Activated naive CD8-positive, alpha-beta T cell treated with anti-CD3 and anti-CD28 coated beads, Interleukin-2, amount 50 U/mL, for 16 hours (primary cell): Measurements from ENCODE around the gene GUCA1A.
A peak's percentile ranks its signal among the peaks of the same experiment; 100 is the strongest.
"Not testable (repeated sequence)": the region's sequence is repeated elsewhere in the genome, so short reads cannot be mapped to it uniquely, and the experiment has no call there.

ENCODE experiments used
- DNase-seq: peaks from one replicate; pipeline ENCODE4 v3.0.0-alpha.2; 2020; ENCODE audit warnings: low read depth, low spot score

GUCA1A gene

DNA sequence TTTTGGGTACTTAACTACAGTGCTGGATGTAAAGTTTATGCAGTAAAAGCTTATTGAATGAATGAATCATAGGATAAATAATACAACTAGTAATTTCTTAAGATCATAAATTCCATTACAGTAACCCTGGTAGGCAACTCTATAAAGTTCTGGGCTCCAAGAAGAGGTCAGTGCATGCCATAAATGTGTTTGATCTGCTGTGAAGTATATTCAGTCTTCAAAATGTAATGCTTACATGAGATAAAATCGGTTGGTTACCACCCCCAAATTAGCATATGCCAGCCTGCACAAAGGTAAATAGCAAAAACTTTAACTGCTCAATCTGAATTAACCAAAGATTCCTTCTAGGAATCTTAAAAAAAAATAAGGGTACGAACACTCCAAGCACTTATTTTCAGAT is 34.4 kb downstream of the GUCA1A start:
- not testable (repeated sequence) for DNase-seq

DNA sequence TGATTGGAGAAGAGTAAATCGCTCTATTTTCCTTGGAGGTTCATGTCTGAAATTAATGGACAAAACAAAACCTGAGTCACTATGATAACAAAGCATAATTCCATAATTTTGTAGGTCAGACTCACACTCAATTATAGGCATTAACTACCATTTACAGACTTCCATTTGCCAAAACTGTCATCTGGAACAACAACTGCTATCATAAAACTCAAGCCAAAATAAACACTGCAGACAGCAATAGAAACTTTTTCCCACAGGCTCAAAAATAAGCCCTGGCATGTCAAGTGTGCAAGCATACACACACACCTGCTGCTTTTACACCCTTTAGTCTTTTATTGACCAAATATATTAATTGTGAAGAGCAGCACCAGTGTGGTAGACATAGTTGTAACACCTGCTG is 37.4 kb downstream of the GUCA1A start:
- no peak for DNase-seq

DNA sequence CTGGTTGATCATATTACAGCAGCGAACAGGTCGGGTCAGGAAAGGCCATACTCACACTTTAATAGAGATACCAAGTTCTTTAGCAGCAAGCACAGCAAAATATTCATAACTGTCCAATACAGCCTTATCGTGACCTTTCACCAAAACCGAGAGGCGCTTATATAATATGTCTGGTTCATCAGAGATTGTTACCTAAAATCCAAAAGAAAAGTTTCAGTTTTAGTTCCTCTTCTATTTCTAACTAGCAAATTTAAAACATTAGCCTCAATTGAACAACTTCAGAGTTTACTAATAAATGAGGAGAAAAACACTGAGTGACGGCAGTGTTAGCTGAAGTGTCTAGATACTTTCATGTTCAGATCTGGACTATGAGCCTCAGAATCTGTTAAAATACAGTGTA is 38.6 kb downstream of the GUCA1A start:
- DNase-seq = no peak

DNA sequence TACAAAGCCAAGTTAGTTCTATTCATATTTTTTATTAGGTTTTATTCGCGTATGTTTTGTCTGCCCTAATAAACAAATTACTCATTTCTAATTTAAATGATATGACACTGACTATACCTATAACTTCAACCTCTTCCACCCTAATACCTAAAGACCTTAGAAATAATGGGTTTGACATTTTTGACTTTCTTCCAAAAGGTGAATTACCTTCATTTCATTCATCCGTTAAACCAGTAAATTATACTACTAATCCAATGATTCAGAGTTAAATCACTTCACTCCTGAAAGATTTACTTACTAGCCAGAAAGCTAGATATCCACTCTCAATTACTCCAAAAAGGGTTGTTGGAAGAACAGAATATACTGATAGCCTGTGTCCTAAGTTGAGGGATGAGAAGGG is 39.3 kb downstream of the GUCA1A start:
- no peak for DNase-seq

DNA sequence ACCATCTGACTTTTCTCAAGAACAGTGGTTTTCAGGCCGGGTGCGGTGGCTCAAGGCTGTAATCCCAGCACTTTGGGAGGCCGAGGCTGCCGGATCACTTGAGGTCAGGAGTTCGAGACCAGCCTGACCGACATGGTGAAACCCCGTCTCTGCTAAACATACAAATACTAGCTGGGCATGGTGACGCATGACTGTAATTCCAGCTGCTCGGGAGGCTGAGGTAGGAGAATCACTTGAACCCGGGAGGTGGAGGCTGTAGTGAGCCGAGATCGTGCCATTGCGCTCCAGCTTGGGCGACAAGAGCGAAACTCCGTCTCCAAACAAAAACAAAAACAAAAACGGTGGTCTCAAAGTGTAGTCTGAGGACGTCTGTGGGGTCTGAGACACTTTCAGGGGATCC is 43.3 kb downstream of the GUCA1A start:
- not testable (repeated sequence) for DNase-seq

DNA sequence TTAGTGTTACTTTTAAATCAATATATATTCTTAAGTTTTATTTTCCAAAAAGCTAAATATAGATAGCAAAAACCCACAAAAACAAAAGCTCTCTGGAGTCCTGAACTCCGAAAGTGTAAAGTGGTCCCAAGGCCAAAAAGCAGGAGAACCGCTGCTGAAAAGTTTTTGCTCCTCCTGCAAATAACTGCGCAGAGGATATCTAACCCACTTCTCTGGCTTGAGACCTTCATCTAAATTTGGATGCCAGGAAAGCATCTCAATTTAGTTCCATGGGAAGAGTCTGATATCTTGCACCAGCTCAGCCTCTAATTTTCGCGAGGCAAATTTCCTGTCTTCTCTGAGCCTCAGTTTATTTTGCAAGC is 44.0 kb downstream of the GUCA1A start:
- no peak for DNase-seq

DNA sequence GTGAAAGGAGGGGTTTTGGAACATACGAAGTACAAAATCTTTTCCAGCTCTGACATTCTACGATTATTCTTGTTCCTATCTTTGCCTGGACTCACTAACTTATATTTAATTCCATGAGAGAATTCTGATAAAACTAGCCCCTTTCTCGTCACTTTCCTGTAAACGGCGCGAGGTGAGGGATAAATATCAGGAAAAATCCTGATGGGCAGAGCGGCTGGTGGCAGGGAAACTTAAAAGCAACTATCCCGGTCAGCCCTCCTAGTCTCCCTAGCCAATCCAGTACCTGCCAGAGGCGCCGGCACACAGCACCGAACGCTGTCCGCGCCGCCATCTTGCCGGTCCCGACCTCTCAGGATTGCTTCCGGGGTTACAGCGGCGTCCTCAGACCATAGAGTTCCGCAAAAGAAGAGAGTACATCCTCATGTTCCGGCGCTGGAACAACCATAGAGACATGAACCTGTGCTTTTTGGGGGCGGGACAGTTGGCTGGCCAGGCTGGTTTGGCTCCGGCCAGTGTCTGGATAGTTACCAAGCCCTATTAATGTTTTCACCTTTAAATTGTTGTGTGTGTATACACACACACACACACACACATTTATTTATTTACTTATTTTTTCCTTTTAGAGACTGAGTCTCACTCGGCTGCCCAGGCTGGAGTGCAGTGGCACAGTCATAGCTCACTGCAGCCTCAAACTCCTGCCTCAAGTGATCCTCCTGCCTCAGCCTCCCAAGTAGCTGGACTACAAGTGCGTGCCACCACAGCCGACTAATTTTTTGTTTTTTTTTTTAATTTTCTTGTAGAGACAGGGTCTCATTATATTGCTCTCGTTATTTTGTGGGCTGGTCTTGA is 44.6 kb downstream of the GUCA1A start, which contains the start of gene MRPS10:
Gene MRPS10 (minus strand): TSS at position 343 of the 849 bp plus-strand sequence. CDS start 12 bp downstream, at position 331.
- DNase-seq = peak; percentile 83

DNA sequence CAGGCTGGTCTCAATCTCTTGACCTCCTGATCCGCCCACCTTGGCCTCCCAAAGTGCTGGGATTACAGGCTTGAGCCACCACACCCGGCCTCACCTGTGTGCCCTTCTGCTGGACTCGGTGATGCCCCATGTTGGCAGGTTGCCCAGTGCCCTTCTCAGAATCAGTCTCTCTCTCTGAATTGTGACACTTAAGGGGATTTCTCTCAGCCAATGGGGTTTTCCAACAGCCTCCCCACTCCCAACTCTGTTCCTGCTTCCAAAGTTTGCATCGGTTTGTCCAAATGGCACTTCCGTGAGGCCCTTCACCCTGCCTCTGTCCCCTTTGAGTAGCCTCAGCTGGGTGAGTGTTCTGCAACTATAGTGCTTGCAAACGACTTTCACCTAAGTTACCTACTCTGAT is 47.6 kb downstream of the GUCA1A start:
- no peak for DNase-seq

DNA sequence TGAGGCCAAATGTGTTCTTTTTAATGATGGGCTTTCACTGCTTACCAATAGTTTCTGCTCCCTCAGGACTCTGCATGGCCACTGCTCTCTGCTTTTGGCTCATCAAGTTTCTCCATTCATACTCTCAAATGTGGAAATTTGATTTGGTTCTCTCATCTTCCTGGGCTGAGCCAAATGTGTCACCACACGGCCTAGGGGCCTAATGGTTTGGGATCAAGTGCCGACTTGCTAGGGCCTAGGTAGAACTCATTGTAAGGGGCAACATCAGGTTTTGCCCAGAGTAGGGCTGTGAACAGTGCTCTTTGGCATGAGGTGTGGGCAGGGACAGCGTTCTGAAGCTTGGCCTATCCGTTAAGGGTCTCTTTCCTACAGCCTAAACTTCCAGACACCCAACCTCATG is 48.4 kb downstream of the GUCA1A start:
- DNase-seq = no peak

DNA sequence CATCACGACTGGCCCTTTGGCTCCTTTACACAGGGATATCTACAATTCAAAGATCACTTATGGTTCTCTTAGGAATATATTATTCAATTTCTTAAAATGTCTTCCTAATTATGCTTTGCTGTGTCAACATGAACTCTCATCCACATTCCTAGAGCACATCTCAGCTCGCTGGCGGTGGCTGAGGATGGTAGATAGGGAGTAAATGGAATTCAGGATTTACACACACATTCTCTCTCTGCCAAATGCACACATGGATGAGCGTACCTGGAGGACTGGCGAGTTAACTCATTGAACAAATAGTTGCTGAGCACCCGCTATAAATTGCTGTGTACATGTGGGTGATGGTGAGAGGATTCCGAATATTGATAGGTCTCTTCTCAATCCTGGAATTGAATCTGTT is 49.3 kb downstream of the GUCA1A start:
- DNase-seq = no peak

DNA sequence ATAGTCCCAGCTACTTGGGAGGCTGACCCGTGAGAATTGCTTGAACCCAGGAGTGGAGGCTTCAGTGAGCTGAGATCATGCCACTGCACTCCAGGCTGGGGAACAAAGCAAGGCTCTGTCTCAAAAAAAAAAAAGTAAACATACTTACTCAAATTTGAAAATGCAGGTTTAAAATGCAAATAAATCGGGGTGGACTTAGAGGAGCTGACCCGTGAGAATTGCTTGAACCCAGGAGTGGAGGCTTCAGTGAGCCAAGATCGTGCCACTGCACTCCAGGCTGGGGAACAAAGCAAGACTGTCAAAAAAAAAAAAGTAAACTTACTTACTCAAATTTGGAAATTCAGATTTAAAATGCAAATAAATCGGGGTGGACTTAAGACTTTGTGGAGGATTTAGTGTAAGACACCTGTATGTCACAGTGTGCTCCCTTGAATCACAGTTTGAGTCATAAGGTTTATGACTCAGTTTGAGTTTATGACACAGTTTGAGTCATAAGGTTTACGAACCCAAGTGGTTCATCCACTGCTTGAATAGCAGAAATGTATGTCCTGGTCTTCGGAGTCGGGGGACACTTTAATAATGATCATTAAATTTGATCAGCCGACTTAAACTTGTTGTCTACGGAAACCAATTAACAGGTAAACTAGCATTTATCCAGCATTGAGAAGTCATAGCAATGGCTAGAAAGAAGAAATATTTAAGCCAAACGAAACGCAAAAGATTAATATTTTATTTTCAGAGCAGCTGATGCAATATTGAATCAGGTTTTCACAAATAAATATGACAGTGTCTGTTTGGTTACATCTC is 51.3 kb downstream of the GUCA1A start:
- no peak for DNase-seq

DNA sequence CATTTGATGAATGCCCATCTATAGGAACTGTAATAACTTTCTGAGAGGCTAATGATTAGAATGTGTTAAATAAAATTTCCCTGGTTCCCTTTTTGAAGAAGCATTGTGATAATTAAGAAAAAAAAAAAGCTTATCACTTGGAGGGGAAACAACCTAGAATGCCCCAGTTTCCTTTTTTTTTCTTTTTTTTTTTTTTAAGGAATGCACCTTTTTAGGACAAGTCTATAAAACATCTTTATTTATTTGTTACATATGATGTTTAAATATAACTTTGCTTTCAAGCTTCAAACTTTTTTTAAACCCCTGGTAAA is 51.8 kb downstream of the GUCA1A start:
- DNase-seq = no peak

DNA sequence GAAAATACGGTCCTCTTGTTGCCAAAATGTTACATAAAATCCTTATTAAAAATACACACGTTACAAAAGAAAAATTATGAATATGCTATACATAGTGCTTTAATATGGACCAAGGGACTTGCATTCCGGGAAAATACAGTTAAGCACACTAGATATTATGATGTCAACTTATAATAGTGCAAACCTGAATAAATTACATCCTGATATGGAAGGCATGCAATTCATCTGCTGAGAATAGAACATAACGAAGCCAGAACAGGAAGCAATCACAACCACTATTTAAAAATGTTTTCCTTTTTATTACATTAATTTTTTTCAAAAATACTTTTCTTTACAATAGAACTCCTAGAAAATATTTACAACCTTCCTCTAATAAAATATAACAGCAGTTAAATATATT is 52.3 kb downstream of the GUCA1A start:
- no peak for DNase-seq

DNA sequence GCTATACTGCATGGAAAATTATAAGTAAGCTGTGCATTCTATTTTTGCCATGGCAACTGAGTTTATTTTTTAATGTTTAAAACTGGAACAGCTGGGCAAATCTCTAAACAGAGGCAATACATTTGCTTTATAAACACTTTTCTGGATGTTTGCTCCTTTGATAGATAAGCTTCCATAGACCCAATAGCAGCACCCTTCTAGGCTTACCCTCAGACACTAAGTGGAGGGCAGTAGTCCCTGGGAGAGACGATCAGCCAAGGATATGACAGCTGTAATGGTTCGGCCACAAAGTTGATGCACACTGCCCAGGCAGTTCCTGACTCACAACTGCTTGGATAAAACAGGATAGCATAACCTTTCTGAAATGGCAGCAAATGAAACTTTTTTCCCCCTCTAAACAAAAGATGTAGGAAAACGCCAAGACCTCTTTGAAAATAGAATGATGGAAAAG is 53.0 kb downstream of the GUCA1A start:
- no peak for DNase-seq

DNA sequence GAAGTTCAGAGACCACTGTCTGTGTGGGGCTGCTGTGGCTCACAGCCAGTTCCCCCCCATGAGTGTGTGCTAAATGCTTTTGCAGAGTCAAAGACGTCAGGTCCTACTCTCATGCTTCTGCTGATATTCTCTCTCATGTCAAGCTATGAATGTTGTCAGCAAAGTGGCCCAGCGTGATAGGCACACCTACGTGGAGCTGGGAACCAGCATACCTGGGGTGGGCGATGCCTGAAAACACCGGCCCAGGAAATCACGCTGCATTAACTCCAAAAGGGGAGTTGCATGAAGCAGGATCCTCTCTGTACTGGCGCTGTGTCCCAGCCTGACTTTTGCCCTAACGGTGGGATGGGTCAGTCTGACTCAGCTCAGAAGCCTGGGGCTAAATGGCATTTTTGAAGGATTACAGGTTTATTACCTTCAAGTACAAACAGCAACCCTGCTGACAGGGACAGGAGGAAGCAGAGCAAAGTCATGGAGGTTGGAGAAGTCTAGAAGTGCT is 53.5 kb downstream of the GUCA1A start:
- DNase-seq = no peak

DNA sequence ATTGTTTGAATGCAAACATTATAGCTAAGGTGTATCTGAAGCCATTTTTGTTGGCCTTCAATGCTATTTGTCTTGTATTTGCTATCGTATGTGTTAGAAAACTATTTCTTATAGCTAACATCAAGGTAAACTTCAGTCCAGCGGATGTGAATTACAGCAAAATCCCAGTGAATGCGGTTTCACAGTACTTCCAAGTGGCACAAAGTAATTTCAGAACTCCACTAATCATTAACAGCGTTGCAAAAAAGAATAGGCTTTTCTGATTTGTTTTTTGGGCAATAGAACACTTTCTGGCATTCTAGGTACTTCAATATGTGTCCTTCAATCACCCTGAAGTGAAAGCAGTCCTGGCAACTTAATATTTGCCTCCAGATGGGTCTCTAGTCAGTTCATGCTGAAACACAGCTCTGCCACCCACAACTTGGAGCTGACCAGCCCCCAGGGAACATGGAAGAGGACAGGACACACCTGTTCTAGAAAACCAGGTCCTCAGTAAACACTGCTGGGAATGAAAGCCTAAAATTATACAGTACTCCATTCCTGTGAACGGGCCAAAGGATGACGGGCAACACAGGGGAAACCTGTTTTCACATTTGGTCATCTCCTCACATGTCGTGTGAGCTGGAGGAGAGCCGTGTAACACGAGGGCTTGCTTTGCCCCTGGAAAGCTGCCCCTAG is 54.1 kb downstream of the GUCA1A start:
- no peak for DNase-seq

DNA sequence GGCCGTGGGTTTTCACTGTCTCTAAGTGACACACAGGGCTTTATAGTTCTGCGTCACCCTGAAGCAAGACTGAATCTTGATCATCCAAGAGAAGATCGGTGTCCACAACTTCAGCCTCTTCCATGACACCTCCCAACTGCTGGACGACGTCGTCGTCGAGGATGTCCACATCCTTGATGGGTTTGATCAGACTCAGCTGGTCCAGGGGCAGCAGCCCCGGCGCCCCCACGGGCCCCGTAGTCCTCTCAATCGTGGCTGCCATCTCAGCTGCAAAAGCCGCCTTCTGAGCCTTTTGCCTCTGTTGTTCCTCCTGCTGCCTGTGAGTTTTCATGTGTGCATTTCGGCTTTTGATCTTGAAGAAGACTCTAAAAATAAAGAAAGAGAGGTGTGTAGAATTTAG is 55.1 kb downstream of the GUCA1A start:
- no peak for DNase-seq
